DOHH2 (cell line): ENCODE data around the gene CD59.

Experiments used
- H3F3A ChIP-seq: fragments of 200-600 bp; sonication (generic), shearing (Covaris generic); 2 replicates; pipeline ENCODE4 v1.6.0; 2016; ENCODE audit warnings: antibody characterized with exemption, mild to moderate bottlenecking; ENCODE audit not compliant: control insufficient read depth, insufficient read depth
- H3K27ac ChIP-seq: fragments of 200-600 bp; sonication (generic); 2 replicates; pipeline ENCODE4 v1.5.1; 2014; ENCODE audit warnings: low read depth, mild to moderate bottlenecking, low read length, moderate library complexity
- H3K27me3 ChIP-seq: fragments of 200-600 bp; sonication (generic); 2 replicates; pipeline ENCODE4 v1.6.1; 2014; ENCODE audit warnings: mild to moderate bottlenecking, low read length, mixed read lengths; ENCODE audit not compliant: control insufficient read depth
- H3K36me3 ChIP-seq: fragments of 200-600 bp; sonication (generic); 2 replicates; pipeline ENCODE4 v1.6.1; 2014; ENCODE audit warnings: mild to moderate bottlenecking, low read length, moderate library complexity, mixed read lengths; ENCODE audit not compliant: control insufficient read depth
- H3K4me1 ChIP-seq: fragments of 200-600 bp; sonication (generic); 2 replicates; pipeline ENCODE4 v1.6.1; 2014; ENCODE audit warnings: mild to moderate bottlenecking, low read length, mixed read lengths; ENCODE audit not compliant: control insufficient read depth
- H3K4me2 ChIP-seq: fragments of 200-600 bp; sonication (generic); 2 replicates; pipeline ENCODE4 v1.6.0; 2014; ENCODE audit warnings: mild to moderate bottlenecking, low read length, moderate library complexity
- H3K4me3 ChIP-seq: fragments of 200-600 bp; sonication (generic); 2 replicates; pipeline ENCODE4 v1.5.1; 2014; ENCODE audit warnings: mild to moderate bottlenecking, low read length, mixed read lengths
- H3K79me2 ChIP-seq: fragments of 200-600 bp; sonication (generic); 2 replicates; pipeline ENCODE4 v1.6.1; 2014; ENCODE audit warnings: mild to moderate bottlenecking, low read length, mixed read lengths; ENCODE audit not compliant: control insufficient read depth
- H3K9me2 ChIP-seq: fragments of 200-600 bp; sonication (generic); replicated peaks from 2 replicates; pipeline ENCODE4 v1.6.1; 2014; ENCODE audit warnings: mild to moderate bottlenecking, low read length, mixed read lengths; ENCODE audit not compliant: control insufficient read depth
- H3K9me3 ChIP-seq: fragments of 200-600 bp; sonication (generic); 2 replicates; pipeline ENCODE4 v1.6.1; 2014; ENCODE audit warnings: antibody characterized with exemption, low read length, mixed read lengths; ENCODE audit not compliant: control insufficient read depth, insufficient read depth
- H4K20me1 ChIP-seq: fragments of 200-600 bp; sonication (generic); 2 replicates; pipeline ENCODE4 v1.6.0; 2014; ENCODE audit warnings: low read depth, mild to moderate bottlenecking, antibody characterized with exemption, low read length, moderate library complexity; ENCODE audit not compliant: control insufficient read depth, insufficient read depth
- EZH2phosphoT487 ChIP-seq: fragments of 200-600 bp; sonication (generic); IDR thresholded peaks from 2 replicates; pipeline ENCODE4 v1.6.1; 2017; ENCODE audit warnings: borderline replicate concordance, mild to moderate bottlenecking, antibody characterized with exemption, low read length, moderate library complexity, mixed read lengths
- TF ChIP-seq, protein P1 (sequence below): fragments of 200-600 bp; sonication (generic); IDR thresholded peaks from one replicate; pipeline ENCODE4 v1.5.1; 2014; ENCODE audit warnings: antibody characterized with exemption, mild to moderate bottlenecking, low read depth, low read length; ENCODE audit not compliant: poor library complexity, severe bottlenecking

CD59 gene

DNA sequence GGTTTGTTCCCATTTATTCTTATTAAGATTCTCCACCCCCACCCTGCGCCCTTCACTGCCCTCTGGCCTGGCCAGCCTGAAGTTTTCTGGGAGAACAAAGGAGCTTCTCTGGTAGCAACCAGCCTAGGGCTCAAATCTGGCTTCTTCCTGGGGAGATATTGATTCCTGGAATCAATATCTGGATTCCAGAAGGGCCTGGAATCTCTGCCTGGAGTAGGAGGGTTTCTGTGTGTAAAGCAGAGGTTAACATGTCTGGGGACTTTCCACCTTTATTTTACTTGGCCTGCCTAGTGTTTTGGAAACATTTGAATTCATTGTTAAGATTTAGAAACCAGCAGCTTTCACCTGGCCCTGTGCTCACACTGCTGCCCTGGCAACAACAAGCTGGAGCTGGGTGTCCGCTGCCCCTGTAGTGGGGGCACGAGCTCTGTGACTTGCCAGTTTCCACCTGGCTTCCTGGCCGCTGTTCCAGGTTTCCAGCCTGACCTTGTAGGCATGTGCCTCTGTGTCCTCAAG lies 41.1 kb downstream of the CD59 start:
- Histone ChIP-seq H4K20me1 (no peaks in the 10 kb centered on the region), H3K4me1 (peaks cover 4% of the 10 kb centered on the region), H3K4me3 (no peak overlapping the region), H3K4me2 (no peak overlapping the region), H3K9me2 (no peaks in the 10 kb centered on the region), H3K27me3 (peaks cover 45% of the 10 kb centered on the region), H3K27ac (no peak overlapping the region), H3K9me3 (no peaks in the 10 kb centered on the region), H3K79me2 (no peaks in the 10 kb centered on the region), H3K36me3 (no peaks in the 10 kb centered on the region), H3F3A (no peaks in the 10 kb centered on the region)
- no peak for TF ChIP-seq EZH2phosphoT487
- TF ChIP-seq, protein P1, sequence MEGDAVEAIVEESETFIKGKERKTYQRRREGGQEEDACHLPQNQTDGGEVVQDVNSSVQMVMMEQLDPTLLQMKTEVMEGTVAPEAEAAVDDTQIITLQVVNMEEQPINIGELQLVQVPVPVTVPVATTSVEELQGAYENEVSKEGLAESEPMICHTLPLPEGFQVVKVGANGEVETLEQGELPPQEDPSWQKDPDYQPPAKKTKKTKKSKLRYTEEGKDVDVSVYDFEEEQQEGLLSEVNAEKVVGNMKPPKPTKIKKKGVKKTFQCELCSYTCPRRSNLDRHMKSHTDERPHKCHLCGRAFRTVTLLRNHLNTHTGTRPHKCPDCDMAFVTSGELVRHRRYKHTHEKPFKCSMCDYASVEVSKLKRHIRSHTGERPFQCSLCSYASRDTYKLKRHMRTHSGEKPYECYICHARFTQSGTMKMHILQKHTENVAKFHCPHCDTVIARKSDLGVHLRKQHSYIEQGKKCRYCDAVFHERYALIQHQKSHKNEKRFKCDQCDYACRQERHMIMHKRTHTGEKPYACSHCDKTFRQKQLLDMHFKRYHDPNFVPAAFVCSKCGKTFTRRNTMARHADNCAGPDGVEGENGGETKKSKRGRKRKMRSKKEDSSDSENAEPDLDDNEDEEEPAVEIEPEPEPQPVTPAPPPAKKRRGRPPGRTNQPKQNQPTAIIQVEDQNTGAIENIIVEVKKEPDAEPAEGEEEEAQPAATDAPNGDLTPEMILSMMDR, result no peak

DNA sequence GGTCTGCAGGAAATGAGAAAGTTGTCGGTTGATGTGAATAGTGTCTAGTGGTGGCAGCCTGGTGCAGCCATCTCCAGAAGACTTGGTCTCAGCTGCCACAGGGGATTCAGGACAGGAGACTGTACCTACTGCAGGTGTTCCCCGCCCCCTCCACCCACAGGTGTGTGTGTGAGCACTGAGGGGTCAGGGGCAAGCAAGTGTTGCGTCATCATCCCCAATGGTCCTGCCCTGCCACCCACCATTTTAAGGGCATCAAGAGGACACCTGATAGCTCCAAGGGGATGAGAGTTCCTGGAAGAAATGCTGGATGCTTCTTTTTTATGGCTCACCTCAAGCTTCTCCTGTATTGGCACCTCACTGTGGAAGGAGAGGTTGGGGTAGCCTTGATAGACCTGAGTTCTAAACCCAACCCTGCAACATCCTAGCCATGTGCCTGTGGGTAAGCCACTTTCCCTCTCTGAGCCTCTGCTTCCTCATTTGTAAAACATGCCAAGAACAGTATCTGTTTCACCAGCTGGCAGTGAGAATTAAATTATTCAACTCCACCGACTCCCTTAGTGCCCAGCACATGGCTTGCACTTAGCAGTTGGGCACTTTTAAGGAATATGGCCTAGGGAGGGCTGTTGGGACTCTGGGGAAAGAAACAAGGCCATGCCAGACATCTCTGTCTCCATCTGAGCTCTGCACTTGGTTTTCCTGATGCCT lies 41.7 kb downstream of the CD59 start:
- no peak overlapping the region for H3K27ac ChIP-seq
- peaks cover 39% of the 10 kb centered on the region for H3K27me3 ChIP-seq
- no peak overlapping the region for H3K4me2 ChIP-seq
- no peaks in the 10 kb centered on the region for H3K9me3 ChIP-seq
- H3K79me2 ChIP-seq, result no peaks in the 10 kb centered on the region
- TF ChIP-seq, protein P1, result no peak
- no peak for TF ChIP-seq EZH2phosphoT487
- H4K20me1 ChIP-seq, result no peaks in the 10 kb centered on the region
- no peaks in the 10 kb centered on the region for H3K36me3 ChIP-seq
- H3F3A ChIP-seq, result no peaks in the 10 kb centered on the region
- H3K4me3 ChIP-seq, result no peak overlapping the region
- H3K9me2 ChIP-seq, result no peaks in the 10 kb centered on the region
- H3K4me1 ChIP-seq, result no peaks in the 10 kb centered on the region

DNA sequence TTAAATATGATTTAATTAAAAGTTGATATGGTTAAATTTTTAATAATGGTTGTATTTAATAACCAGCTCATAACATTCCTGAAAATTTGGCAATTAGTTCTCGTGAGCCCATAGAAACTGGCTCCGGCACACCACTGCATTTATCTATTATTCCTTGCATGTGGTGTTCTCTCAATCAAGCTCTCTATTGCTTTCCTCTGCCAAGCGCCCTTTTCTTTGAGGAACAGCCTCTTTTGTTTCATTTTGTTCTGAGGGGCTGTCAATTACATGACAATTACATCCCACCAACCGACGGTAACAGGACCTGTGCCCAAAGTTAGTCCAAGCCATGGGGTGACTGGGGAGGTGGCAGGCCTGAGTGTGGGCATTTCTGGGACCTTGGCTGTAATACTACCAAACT lies 43.7 kb downstream of the CD59 start:
- Histone ChIP-seq H3K4me2 (no peak overlapping the region), H3K27ac (no peak overlapping the region), H3K4me1 (no peaks in the 10 kb centered on the region)

More for the DNA sequence above, 43.7 kb downstream of the CD59 start:
- Histone ChIP-seq H3K9me3 (no peaks in the 10 kb centered on the region), H3K79me2 (no peaks in the 10 kb centered on the region), H3K4me3 (no peak overlapping the region), H3K9me2 (no peaks in the 10 kb centered on the region), H3K36me3 (no peaks in the 10 kb centered on the region), H3F3A (no peaks in the 10 kb centered on the region), H3K27me3 (peaks cover 23% of the 10 kb centered on the region), H4K20me1 (no peaks in the 10 kb centered on the region)
- TF ChIP-seq EZH2phosphoT487, result no peak
- TF ChIP-seq, protein P1, result no peak
